Stimulated activated CD4-positive, alpha-beta T cell treated with anti-CD3 and anti-CD28 coated beads, Interleukin-4, amount 100 ng/mL, for 24 hours (primary cell): ENCODE results near the gene SYT9.

Experiments used
- DNase-seq: peaks from one replicate; pipeline ENCODE4 v3.0.0-alpha.2; 2020

The SYT9 gene

DNA sequence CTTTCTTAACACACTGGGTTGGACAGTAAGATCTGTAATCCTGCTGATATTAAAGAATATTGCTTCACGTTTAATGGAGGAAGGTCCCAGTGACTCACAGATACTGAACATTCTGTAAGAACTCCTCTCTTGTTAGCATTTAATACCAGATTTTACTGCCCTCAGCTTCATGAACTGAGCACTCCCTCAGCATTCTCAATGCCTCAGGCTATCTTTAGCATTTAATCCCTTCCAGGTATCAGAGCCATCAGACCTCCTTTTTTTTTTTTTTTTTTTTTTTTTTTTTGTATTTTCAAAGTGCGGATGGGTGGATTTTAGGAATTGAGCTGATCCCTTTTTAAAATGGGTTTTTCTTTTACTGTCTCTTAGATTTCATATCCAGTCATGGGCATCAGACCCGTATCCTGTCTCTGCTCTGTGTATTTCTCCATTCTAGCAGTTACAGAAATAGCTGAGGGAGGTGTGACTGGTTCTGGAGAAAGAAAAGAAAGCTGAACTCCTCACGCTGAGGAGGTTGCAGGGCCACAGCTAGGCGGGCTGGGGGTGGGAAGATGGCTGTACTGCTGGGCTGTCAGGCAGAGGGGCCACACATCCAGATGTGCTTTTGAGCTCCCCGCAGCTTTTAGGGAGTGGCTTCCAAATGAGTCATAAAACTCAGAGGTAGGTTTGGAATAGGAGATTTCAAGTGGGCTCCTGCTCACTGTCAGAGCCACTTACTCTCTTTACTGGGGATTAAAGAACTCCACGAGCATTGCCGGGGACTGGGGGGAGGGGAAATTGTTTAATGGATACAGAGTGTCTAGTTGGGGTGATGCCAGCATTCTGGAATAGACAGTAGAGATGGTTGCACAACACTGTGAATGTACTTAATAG, 97.0 kb downstream of the SYT9 start:
- no peak for DNase-seq

DNA sequence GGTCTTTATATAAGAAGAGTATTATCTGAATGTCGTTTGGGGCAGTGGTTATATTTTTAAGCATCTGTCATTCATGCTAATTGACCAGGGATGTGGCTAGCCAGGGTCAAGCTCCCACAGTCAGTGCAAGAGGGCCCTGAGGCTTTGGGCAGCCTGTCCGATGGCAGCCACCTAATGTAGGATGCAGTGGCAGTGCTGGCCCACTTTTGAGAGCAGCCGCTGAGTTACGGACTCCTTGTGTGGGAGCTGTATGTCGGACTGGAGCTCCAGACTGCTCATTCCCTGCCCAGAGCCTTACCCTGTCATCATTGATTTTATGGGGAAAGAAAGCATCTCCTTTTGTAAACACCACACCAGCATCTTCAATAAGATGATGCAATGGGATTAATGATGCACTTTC, 99.5 kb downstream of the SYT9 start:
- DNase-seq: no peak

DNA sequence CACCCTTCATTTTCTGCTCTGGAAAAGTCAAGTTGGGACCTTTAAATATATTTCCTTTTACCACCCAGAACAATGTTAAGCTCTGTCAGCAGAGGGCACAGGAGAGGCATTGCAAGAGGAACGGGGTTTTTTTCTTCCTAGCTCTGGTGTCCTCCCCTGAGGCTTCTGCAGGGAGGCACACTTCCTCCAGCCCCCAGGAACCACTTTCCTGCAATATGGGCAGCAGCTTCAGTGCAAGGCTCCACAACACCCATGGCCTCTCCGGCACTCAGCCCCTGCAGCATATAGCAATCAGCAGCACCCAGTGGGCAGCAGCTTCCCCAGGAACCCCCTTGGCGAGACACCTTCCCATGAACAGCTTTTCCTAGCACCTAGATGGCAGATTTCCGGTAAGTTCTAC, 101.4 kb downstream of the SYT9 start:
- no peak for DNase-seq

DNA sequence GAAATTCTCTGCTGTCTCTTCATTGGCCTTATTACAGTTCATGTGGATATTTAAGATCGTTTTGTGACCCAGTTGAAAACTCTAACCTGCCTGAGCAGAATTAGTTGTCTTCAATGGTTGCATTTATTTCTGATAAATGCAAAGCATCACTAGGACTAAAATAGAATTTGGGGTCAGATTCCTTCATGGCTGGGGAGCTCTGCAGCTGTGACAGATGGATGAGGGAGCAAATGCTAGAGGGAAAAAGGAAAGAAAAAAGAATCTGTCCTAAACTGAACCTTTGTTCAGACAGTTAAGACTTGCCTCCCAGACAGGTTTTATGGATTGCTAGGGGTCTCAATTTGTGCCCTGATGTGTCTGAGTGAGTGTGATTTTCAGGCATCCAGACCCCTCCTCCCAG, 113.0 kb downstream of the SYT9 start:
- no peak for DNase-seq

DNA sequence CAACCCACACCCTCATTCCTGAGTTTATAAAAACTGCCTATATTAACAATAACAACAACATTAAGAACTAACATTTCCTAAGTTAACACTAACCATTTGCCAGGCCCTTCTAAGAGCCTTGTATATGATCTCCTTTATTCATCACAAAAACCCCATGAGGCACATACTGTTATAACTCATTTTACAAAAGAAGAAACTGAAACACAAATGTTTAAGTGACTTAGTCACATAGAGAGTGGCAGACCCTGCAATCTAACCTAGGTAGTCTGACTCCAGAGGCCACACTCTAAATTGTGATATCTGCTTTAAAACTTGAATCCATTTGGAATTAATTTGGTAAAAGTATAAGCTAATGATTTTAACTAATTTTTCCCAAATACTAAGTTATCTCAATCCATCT, 116.1 kb downstream of the SYT9 start:
- DNase-seq: no peak

DNA sequence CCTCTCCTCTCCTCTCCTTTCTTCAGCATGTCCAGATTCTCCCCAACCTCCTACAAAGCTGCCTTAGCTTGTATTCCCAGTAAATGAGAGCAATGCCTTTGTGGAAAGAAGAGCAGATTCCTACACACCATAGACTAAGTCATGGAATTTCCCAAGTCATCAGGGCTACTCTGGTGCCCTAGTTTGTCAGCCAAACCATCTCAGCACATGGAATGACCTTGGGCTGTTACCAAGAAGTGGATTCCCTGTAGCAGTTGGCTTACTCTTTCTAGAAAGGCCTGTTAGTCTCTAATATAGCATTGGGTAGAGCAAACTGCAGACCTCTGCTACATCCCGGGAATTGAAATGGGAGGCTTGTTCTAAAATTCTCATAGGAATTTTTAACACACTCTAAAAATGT, 124.7 kb downstream of the SYT9 start:
- DNase-seq: no peak

DNA sequence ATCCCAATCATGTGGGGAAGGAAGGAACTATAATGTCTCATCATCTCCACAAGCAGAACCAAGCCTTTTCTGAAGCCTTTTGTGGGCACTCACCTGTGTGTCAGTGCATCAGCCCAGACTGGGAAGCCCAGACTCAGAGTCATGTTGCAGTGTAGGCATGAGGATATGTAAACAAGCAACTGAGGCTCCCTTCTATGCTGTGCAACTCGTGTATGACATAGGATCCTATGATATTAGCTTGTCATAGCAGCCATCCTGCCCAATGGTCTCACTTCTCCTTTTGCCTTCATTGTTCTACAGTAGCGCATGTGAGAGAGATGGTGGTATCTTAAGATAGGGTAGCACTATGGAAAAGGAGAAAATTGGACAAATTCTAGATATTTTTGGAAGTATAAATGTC, 130.2 kb downstream of the SYT9 start:
- no peak for DNase-seq

DNA sequence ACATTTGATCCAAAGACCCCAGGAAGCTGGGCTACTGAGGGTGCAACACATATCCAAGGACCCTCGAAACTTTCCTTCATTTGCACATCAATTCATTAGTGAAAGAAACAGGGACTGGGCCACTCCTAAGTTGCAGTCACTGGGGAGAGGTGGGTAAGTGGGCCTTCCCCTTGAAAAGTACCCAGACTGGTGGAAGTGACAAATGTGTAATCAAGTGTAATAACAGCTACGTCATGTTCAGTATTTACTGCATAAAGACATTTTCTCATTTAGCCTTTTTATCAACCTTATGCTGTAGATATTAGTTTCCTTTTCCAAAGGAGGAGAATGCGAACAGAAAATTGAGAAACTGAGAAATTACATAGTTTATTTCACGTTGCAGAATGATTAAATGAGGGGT, 131.7 kb downstream of the SYT9 start:
- no peak for DNase-seq

DNA sequence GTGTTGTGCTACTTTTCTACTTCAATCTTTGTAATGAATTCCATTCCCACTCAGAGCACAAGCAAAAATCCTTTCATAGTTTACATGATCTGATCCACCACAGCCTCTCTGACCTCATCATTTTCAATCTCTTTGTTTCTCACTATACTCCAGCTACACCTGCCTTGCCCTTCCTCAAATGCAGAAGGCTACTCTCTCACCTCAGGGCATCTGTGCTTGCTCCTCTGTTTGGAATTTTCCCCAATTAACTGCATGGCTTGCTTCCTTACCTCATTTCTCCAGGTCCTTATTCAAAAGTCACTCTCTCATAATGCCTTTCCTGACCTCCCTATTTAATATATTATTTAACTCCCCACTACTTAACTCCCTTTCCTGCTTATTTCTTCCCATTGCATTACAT, 133.0 kb downstream of the SYT9 start:
- no peak for DNase-seq

DNA sequence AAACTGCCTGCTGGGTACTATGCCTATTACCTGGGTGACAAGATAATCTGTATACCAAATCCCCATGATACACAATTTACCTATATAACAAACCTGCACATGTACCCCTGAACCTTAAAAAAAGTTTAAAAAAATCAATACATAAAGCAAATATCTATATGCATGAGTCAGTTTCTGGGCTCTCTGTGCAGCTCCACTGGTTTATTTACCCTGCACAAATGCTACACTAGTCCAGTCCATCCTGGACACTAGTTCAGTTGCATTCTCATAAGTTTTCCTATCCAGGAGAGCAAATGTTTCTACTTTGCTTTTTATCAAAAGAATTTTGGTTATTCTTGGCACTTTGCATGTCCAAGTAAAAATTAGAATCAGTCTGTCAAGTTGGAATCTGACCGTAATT, 133.8 kb downstream of the SYT9 start:
- no peak for DNase-seq

DNA sequence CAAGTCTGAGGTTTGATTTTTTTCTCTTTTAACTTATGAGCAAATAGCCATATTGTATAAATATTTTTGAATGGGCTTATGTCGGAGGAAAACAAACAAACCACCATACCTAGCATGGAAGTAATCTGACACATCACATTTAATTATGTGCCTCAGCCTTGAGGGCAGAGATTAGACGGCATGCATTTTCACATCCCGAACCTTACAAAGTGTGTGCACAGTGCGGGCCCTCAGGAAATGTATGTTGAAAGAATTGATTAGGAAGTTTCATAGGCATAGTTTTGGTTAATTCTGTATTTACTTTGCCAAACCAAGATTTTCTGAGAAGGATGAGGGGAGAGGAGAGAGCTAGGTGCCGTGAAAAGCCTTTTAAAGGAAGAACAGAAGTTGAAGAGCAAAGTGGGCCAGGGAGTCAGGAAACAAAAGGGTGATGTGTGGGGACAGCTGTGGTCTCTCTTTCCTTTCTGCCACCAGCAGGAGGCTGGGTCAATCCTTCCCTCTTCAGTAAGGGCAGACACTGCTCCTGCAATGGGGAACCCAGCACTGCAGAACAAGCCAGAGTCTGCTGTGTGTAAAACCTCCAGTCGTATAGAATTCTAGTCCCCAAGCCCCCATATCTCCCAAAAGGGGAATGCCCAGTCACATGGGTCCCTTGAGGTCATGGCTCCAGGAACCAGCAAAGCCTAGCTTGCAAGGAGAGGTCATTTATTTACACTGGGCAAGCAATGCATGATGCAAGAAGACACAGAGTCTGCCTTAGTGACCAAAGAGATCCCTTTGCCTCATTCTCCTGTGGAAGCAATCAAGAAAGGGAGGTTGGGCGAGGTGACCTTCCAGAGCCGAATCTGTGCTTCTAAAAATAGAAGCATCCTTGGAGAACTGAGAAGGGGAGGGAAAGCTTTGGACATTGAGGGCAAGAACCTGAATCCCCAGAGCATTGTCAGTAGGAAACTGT, 162.5 kb downstream of the SYT9 start:
- DNase-seq: no peak

DNA sequence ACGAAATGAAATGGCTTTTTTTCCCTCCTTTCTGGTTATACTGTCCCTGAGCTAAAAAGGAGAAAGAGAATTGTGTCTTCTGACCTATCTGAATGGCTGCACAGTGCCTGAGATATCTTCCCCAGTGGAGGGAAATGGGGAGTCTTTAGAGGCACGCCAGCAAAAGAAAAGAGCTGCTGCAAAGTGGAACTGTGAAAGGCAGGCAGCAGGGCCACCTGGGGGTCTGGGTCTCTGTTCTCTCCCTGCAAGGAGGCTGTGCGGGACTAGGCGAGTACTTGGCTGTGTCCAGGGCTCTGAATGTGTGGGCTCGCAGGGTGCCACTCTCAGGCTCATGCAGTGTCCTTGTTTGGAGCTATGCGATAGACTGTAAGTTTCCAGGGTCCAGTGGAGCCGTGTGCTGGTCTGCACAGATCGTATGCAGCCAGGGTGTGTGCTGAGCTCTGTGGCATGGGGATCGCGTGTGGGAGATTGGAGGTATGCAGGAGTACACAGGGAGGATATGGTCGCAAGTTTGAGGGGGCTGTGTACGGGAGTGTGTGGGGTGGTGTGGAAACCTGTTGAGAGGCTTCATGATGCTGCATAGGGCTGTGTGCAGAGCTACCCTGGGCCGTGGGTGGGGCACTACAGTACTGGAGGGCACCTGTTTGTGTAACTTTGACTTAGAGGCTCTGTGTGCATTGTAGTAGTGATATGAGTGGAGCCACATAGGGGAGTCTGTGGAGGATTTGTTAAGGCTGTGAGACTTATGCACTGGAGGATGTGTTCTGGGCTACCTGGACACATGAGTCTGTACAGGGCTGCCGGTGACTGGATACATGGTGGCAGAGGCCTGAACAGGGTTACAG, 163.5 kb downstream of the SYT9 start:
- no peak for DNase-seq

DNA sequence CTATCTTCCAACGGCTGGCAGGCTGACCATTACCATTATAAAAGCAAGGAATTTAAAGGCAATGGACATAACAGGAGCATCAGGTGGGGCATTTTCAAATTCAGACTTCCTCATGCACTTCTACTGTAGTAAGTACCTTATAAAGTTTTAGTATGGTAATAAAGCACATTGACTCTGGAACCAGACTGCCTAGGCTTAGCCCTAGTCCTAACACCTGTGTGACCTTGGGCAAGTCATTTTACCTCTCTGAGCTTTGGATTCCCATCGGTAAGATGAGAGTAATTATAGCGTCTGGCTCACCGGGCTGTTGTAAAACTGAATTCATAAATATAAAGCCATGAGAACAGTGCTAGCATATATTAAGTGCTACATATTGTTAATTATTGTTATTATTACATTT, 164.4 kb downstream of the SYT9 start:
- DNase-seq: no peak

DNA sequence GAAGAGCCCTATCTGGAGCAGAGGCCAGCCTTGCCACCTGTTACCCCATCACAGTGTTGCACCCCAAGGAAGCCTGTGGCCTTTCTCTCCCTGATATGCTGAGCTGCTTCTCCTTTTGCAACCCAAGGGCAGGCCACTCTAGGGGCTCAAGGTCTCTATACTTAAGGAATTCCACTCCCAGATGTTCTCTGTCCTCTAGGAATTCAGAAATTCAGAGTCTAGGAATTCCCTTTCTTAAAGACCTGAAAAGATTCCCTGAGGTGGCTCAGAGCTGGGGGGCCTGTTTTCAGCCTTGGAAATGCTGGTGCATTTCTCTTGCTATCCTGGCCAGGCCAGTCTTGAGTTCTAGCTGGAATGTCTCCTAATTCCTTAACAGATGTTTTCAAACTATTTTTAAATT, 165.6 kb downstream of the SYT9 start:
- no peak for DNase-seq

DNA sequence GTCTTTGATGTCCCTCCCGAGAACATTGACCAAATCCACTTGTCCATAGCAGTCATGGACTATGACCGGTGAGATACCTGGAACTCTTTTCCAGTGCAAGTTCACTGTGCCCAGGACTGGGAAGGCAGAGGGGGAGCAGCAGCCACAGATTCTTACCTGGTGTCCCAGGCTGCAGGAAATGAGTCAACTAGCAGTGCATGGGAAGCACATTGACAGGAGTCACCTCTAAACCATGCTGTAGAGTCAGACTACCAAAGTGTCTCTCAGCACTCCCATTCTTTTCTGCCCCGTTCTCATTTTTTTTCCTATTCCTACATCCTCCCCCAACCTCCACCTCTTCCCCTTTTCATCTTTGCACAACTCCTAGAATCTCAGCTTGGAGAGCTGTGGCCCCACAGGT, 166.4 kb downstream of the SYT9 start:
- no peak for DNase-seq

DNA sequence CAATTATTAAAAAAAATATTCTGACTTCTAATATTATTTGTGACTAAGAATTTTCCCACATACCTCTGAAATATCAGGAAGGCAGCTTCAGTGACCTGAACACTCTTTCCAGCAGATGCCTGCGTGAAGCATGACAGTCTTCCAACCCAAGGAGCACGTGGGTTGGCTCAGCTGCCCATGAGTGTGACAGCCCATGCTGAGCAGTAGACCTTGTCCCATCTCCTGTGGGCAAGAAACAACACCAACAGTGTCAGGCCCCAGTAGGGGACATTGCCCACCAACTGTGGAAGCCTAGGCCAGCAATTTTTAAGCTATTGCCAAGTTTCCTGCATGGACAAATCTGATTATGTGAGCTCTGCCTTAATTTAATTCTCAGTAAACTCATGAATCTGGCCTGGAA, 167.2 kb downstream of the SYT9 start:
- DNase-seq: no peak

DNA sequence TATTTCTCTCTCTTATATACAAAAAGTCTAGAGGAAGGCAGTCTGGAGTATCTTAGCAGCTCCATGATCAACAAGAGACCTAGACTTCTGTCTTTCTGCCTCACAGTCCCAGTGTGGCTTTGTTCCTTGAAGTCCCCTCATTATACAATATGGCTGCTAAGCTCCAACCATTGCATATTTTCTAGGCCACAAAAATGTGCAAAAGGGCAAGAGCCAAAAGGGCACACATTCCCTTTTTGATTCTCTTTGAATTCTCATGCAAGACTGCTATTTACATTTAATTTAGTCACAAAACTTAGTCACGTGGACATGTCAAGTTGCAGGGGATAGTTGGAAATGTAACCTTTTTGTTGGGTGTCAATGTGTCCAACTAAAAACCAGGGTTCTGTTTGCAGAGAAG, 169.4 kb downstream of the SYT9 start:
- no peak for DNase-seq

DNA sequence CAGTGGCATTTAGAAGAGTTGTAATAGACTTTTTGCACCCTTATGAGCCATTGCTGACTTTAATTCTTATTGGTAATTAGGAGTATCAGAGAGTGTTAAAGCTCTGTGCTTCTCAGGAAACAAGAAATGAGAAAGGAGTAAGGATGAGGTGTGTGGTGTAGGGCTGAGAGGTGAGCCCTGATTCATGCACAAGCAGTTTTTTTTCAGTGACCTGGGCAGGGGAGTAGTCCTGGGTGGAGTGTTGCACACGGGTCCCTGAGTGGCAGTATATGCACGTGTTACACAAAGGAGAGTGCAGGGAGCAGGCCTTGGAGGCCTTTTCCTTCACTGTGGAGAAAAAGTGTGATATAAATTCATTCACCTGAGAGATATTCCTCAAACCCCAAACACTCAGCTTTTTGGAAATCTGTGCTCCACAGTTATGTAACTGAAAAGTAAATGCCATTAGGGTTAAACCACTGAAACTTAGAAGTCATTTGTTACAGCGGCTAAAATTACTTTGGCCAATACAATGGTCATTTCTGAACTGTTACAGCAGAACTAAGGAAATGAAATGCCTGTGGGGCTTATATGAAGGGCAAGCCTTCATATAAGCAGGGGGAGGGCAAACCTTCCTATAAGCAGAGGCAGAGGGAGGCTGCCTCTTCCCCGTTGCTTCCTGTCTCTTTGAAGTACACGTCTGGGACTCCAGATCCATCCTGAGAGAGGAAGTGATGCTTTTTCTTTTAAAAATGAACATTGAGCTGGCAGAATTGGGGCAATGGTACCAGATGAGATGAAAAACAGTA, 171.0 kb downstream of the SYT9 start:
- DNase-seq: no peak

DNA sequence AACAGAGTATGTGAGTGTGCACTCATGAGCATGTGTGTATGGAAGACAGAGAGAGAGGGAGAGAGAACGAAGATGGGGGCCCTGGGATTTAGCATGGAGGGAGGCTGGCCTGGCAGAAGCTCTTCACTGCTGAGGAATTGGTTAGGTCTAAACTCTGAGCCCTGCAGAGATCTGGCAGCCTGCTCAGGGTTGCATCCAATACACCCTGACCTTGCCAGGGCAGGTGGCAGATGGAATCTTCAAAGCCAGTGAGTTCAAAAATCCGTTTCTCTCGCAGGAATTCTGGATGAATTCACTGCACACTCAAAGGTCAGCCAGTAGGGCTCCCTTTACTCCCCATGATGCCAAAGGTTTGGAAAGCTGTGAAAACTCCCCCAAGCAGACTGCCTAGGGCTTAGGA, 172.2 kb downstream of the SYT9 start:
- no peak for DNase-seq

DNA sequence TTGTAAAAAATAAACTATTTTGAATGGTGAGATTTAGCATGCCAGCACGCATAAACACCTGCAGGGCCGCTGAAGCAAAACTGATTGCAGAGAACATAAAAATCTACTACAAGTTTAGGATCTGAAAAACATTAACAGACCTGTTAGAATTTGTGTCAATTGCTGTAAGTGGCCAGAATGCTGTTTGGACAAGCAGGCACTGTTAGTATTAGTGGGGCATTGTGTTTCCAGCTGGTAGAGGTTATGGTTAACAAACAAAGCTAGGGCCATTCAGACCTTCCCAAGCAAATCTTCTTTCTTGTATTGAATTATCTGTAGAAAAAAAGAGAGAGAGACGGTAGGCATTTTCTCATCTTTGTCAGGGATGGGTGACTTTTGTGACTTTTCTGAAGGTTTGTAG, 176.0 kb downstream of the SYT9 start:
- no peak for DNase-seq

DNA sequence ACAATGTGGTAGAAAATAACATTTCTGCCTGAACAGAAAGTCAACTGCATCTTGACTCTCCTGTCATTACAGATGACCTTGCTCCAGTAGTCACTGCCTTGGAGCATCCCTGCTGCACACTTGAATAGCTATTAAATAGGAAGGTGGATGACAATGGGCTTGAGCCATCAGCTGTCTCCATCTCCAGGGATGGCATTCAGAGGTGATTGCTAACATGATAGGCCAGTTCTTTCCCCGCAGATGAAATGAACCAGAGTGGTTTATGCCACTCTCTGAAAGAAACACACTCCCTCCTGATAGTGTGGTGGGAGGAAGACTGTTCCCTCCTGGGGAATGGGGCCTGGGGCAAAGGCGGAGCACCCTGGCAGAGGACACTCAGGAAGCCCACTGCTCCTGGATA, 176.5 kb downstream of the SYT9 start:
- DNase-seq: no peak

DNA sequence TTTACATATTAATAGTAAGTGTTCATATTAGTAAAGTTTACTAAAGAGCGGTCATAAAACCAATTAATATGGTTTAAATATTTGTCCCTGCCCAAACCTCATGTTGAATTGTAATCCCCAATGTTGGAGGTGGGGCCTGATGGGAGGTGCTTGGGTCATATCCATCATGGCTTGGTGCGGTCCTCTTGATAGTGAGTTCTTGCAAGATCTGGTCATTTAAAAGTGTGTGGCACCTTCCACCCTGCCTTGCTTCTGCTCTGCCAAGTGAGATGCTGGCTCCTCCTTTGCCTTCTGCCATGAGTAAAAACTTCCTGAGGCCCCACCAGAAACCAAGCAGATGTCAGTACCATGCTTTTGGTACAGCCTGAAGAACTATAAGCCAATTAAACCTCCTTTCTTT, 178.8 kb downstream of the SYT9 start:
- no peak for DNase-seq
